Measurements from ENCODE around the gene ZMIZ1.

- TF ChIP-seq CTCF (tag by site-specific recombination; IDR thresholded peaks at IDR 0.05) (no peak), YY1 (tag by site-specific recombination; IDR thresholded peaks at IDR 0.05) (no peak), ZBTB7A (tag by site-specific recombination; IDR thresholded peaks at IDR 0.05; ENCODE audit: low read depth) (no peak), SP2 (tag by site-specific recombination; IDR thresholded peaks at IDR 0.05) (no peak), ZNF660 (tag by site-specific recombination; IDR thresholded peaks at IDR 0.05) (no peak), ZNF530 (tag by site-specific recombination; IDR thresholded peaks at IDR 0.05; ENCODE audit: low read depth) (no peak), ZNF747 (tag by site-specific recombination; IDR thresholded peaks at IDR 0.05) (no peak), ZFP69B (tag by site-specific recombination; IDR thresholded peaks at IDR 0.05) (no peak)
Measured at GRCh38 chr10:79311581-79312407, 243.0 kb downstream of the ZMIZ1 start.

Data from HEK293 (cell line).